Lung (tissue), 12 donors: ENCODE data around the gene DOCK1. TPM values are rescaled to one million over a fixed set of nuclear protein-coding genes. Genes with fewer than 3 reads are reported as not detected.

Source experiments
- ATAC-seq: fragments of 200-7000 bp; cut with Tn5 transposase; one replicate; pipeline ENCODE4 v1.9.1; 2020; ENCODE audit warnings: moderate number of reproducible peaks; ENCODE audit not compliant: insufficient read depth, low FRiP score
- DNase-seq, 3 donors: peaks; one replicate each; pipeline ENCODE4 v3.0.0-alpha.2; 2013 to 2017
- H3K27ac ChIP-seq, 2 donors: one replicate each; pipeline ENCODE4 v1.5.1; 2013; ENCODE audit warnings: mild to moderate bottlenecking in 2 of 2, moderate library complexity in 2 of 2, control low read depth in 1 of 2, inconsistent platforms in 1 of 2, low read depth in 1 of 2, low read length in 1 of 2
- H3K27me3 ChIP-seq, 3 donors: one replicate each; pipeline ENCODE4 v1.5.1; 2013; ENCODE audit warnings: low read length in 2 of 3; ENCODE audit not compliant: control insufficient read depth in 3 of 3, insufficient read depth in 3 of 3
- H3K36me3 ChIP-seq, 4 donors: one replicate each; pipeline ENCODE4 v1.5.1; 2013; ENCODE audit warnings: low read length in 4 of 4, mild to moderate bottlenecking in 1 of 4, moderate library complexity in 1 of 4; ENCODE audit not compliant: control insufficient read depth in 4 of 4, insufficient read depth in 4 of 4
- H3K4me1 ChIP-seq, 5 donors: one replicate each; pipeline ENCODE4 v1.5.1; 2013; ENCODE audit warnings: low read length in 5 of 5, mild to moderate bottlenecking in 2 of 5, moderate library complexity in 1 of 5; ENCODE audit not compliant: control insufficient read depth in 5 of 5, insufficient read depth in 5 of 5
- H3K4me3 ChIP-seq: one replicate; pipeline ENCODE4 v1.5.1; 2013; ENCODE audit warnings: mild to moderate bottlenecking, control low read depth, moderate library complexity
- H3K9ac ChIP-seq, 2 donors: one replicate each; pipeline ENCODE4 v1.5.1; 2013; ENCODE audit warnings: low read length in 2 of 2, control low read depth in 1 of 2; ENCODE audit not compliant: insufficient read depth in 1 of 2
- H3K9me3 ChIP-seq, 4 donors: one replicate each; pipeline ENCODE4 v1.5.1; 2013; ENCODE audit warnings: low read length in 3 of 4, mild to moderate bottlenecking in 1 of 4, moderate library complexity in 1 of 4; ENCODE audit not compliant: control insufficient read depth in 4 of 4, insufficient read depth in 3 of 4
- WGBS, 2 donors: extraction: QIAGEN DNeasy Blood & Tissue Kit; methylation state at CpG; one replicate each; pipeline ENCODE4 v1.1.7; 2013; 5-methylcytosine and 5-hydroxymethylcytosine counted together
- polyA plus RNA-seq, 2 donors: library from polyadenylated mRNA; stranded (reverse); fragments of 200-250 nt; gene quantifications; one replicate each; pipeline ENCODE4 v1.2.1, GENCODE V29; 2013
- total RNA-seq, 2 donors: library from RNA; depleted of rRNA in 1 of 2; stranded (reverse); fragments of >200 nt in 1 of 2; gene quantifications; one replicate each; pipeline ENCODE4 v1.2.1, GENCODE V29; 2014 to 2021
- TF ChIP-seq, protein P1 (sequence below): IDR thresholded peaks from 2 replicates; pipeline ENCODE4 v1.5.1; 2012; ENCODE audit warnings: mild to moderate bottlenecking; ENCODE audit errors: control extremely low read depth, extremely low read depth
- donor health status: control.
- donor health status: control.
- donor health status: Bipolar disorder and iron deficiency.
- donor health status: healthy.
- donor health status: DM: yes; HTN: yes; CAD: no.

Gene DOCK1
- total and polyA plus RNA-seq, 4 donors, result 11.2 to 102 (median 30.5) TPM

GRCh38 chr10:127427926-127428325, 522.7 kb downstream of the DOCK1 start:
- Histone ChIP-seq H3K4me1 (peaks cover 0 to 20% (median 12%) of the 10 kb centered on the region in 5 donors), H3K9ac (no peak overlapping the region), H3K27ac (no peak overlapping the region), H3K36me3 (peaks cover 4 to 47% (median 27%) of the 10 kb centered on the region in 4 donors), H3K27me3 (no peaks in the 10 kb centered on the region), H3K4me3 (no peak overlapping the region), H3K9me3 (peaks cover 0 to 3% (median 0%) of the 10 kb centered on the region in 4 donors)
- ATAC-seq, result no peak
- TF ChIP-seq, protein P1, sequence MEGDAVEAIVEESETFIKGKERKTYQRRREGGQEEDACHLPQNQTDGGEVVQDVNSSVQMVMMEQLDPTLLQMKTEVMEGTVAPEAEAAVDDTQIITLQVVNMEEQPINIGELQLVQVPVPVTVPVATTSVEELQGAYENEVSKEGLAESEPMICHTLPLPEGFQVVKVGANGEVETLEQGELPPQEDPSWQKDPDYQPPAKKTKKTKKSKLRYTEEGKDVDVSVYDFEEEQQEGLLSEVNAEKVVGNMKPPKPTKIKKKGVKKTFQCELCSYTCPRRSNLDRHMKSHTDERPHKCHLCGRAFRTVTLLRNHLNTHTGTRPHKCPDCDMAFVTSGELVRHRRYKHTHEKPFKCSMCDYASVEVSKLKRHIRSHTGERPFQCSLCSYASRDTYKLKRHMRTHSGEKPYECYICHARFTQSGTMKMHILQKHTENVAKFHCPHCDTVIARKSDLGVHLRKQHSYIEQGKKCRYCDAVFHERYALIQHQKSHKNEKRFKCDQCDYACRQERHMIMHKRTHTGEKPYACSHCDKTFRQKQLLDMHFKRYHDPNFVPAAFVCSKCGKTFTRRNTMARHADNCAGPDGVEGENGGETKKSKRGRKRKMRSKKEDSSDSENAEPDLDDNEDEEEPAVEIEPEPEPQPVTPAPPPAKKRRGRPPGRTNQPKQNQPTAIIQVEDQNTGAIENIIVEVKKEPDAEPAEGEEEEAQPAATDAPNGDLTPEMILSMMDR, result no peak
- DNase-seq, result no peak
- 94 to 95% methylated on average over 6 of the region's 6 CpGs for WGBS, 2 donors

DNA sequence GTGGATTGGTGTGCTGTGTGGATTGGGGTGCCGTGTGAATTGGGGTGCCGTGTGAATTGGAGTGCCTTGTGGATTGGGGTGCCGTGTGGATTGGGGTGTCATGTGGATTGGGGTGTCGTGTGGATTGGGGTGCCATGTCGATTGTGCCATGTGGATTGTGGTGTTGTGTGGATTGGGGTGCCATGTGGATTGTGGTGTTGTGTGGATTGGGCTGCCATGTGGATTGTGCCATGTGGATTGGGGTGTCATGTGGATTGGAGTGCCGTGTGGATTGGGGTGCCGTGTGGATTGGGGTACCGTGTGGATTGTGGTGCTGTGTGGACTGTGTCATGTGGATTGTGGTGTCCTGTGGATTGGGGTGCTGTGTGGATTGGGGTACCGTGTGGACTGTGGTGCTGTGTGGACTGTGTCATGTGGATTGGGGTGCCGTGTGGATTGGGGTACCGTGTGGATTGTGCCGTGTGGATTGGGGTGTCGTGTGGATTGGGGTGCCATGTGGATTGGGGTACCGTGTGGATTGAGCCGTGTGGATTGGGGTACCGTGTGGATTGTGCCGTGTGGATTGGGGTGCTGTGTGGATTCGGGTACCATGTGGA, 523.3 kb downstream of the DOCK1 start:
- TF ChIP-seq, protein P1, result no peak
- peaks cover 0 to 24% (median 12%) of the 10 kb centered on the region in 5 donors for H3K4me1 ChIP-seq
- no peak overlapping the region for H3K4me3 ChIP-seq
- DNase-seq (no peak), ATAC-seq (no peak)
- no peaks in the 10 kb centered on the region for H3K27me3 ChIP-seq
- H3K36me3 ChIP-seq, result peaks cover 4 to 48% (median 27%) of the 10 kb centered on the region in 4 donors
- H3K9ac ChIP-seq, result no peak overlapping the region
- H3K9me3 ChIP-seq, result peaks cover 0 to 3% (median 0%) of the 10 kb centered on the region in 4 donors
- H3K27ac ChIP-seq, result no peak overlapping the region
- WGBS, 2 donors, result 93 to 97% methylated on average over 18 of the region's 18 CpGs

GRCh38 chr10:127429601-127430312, 524.5 kb downstream of the DOCK1 start:
- Histone ChIP-seq H3K27me3 (no peaks in the 10 kb centered on the region), H3K36me3 (peaks cover 4 to 48% (median 26%) of the 10 kb centered on the region in 4 donors), H3K9me3 (peaks cover 0 to 3% (median 0%) of the 10 kb centered on the region in 4 donors), H3K27ac (no peak overlapping the region), H3K4me3 (no peak overlapping the region), H3K4me1 (peaks cover 0 to 26% (median 14%) of the 10 kb centered on the region in 5 donors), H3K9ac (no peak overlapping the region)
- no peak for ATAC-seq
- TF ChIP-seq, protein P1, result no peak
- 94 to 97% methylated on average over 19 of the region's 19 CpGs for whole genome bisulfite sequencing, 2 donors
- DNase-seq, result no peak
